AG04450 (cell line): ENCODE data around the gene ARSB. TPM values are rescaled to one million over a fixed set of nuclear protein-coding genes. Genes with fewer than 3 reads are reported as not detected.

ENCODE experiments used
- CTCF ChIA-PET: fragments of 300-600, 350-600 bp; formaldehyde crosslinking; extraction: SDS; loops from one replicate; lab custom pipeline; 2022; ENCODE audit warnings: antibody characterized with exemption, inconsistent platforms; lab: Charles Lee
- POLR2A ChIA-PET: fragments of 350-600 bp; formaldehyde crosslinking; extraction: SDS; loops from one replicate; lab custom pipeline; 2021; ENCODE audit warnings: antibody characterized with exemption, inconsistent platforms; lab: Yijun Ruan, JAX
- DNase-seq: peaks from one replicate; pipeline ENCODE4 v3.0.0-alpha.2; 2011; ENCODE audit warnings: low read depth, low spot score
- H3K27ac ChIP-seq: one replicate; pipeline ENCODE4 v1.5.1; 2012; ENCODE audit warnings: low read depth, low read length, control low read depth
- H3K27me3 ChIP-seq: one replicate; pipeline ENCODE4 v1.6.0; 2012; ENCODE audit warnings: low read length; ENCODE audit not compliant: control insufficient read depth, insufficient read depth
- H3K4me3 ChIP-seq: 2 replicates; pipeline ENCODE4 v1.5.1; 2011; ENCODE audit warnings: mild to moderate bottlenecking, low read depth, low read length, control low read depth
- H3K9me3 ChIP-seq: 2 replicates; pipeline ENCODE4 v1.5.1; 2012; ENCODE audit warnings: low read length; ENCODE audit not compliant: control insufficient read depth, insufficient read depth
- polyA plus RNA-seq: library from polyadenylated mRNA; depleted of rRNA; stranded (reverse); fragments of >200 nt; gene quantifications from 2 replicates; pipeline ENCODE4 v1.2.3, GENCODE V29; 2011
- TF ChIP-seq, protein P1 (sequence below): IDR thresholded peaks from 2 replicates; pipeline ENCODE4 v1.5.1; 2011; ENCODE audit warnings: low read depth, low read length, control low read depth, inconsistent platforms

The ARSB gene
- polyA plus RNA-seq, 1 experiment, result 21.0 TPM

DNA sequence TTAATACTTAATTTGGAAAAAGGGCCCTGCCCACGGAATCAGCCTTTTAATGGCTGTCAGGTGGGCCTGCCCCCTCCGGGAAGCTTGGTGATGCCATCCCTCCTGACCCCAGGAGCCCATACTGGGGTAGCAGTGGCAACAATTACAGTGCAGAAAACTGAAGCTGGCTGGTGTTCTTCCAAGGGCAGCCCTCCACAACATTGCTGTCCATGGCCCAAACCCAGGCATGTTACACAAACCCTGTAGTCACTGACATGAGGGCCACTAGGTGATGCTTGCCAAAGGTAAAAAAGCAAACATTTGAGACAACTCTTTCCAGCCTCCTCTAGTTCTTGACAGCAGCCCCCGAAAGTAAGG, 186.5 kb downstream of the ARSB start:
- TF ChIP-seq, protein P1, sequence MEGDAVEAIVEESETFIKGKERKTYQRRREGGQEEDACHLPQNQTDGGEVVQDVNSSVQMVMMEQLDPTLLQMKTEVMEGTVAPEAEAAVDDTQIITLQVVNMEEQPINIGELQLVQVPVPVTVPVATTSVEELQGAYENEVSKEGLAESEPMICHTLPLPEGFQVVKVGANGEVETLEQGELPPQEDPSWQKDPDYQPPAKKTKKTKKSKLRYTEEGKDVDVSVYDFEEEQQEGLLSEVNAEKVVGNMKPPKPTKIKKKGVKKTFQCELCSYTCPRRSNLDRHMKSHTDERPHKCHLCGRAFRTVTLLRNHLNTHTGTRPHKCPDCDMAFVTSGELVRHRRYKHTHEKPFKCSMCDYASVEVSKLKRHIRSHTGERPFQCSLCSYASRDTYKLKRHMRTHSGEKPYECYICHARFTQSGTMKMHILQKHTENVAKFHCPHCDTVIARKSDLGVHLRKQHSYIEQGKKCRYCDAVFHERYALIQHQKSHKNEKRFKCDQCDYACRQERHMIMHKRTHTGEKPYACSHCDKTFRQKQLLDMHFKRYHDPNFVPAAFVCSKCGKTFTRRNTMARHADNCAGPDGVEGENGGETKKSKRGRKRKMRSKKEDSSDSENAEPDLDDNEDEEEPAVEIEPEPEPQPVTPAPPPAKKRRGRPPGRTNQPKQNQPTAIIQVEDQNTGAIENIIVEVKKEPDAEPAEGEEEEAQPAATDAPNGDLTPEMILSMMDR, result no peak
- no peaks in the 10 kb centered on the region for H3K27me3 ChIP-seq
- POLR2A ChIA-PET, result interaction anchor here (0.7 kb wide), 1 partner anchor 331 kb away, joined by 4 read pairs; no protein-coding TSS in a partner anchor
- no peak overlapping the region for H3K27ac ChIP-seq
- CTCF ChIA-PET, result interaction anchor here (0.9 to 1.8 kb wide), 4 partner anchors 20 to 332 kb away, joined by 3 to 7 read pairs (median 4); no protein-coding TSS in a partner anchor
- no peaks in the 10 kb centered on the region for H3K9me3 ChIP-seq
- no peak overlapping the region for H3K4me3 ChIP-seq
- no peak for DNase-seq

DNA sequence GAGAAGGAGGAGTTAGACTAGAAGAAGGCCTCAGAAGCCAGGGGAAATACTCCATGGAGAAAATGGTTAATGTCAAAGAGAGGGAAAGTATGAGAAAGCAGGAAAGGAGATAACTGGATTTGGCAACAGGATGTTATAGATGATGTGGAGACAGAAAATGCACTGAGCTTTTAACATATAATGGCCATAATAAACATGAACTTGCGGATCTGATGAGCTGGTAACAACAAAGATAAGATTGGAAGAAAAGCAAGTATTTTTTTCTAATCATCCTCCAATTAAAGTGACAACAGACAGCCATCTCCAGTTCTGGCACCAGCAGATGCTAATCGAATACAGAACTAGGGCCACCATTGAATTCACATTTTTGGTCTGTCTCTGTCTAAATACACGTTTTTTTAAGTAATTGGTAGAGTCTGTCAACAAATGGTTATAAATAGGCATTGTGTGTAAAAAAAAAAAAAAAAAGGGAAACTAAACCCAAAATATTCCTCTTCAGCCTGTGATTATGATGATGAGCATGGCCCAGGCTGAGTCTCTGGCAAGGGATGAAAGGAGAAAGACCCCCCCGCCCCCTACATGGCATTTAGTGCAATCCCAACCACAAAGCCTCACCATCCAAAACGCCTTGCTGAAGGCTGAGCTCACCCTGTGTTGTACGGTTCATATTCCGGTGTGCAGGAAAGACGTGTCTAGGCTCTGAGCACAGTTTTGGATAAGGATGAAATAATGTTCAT, 187.0 kb downstream of the ARSB start:
- DNase-seq, result no peak
- Histone ChIP-seq H3K9me3 (no peaks in the 10 kb centered on the region), H3K27me3 (no peaks in the 10 kb centered on the region), H3K27ac (no peak overlapping the region), H3K4me3 (no peak overlapping the region)
- TF ChIP-seq, protein P1, result no peak
- CTCF ChIA-PET, result interaction anchor here (0.9 to 1.8 kb wide), 4 partner anchors 20 to 331 kb away, joined by 3 to 7 read pairs (median 4); no protein-coding TSS in a partner anchor
- POLR2A ChIA-PET, result interaction anchor here (0.7 kb wide), 1 partner anchor 330 kb away, joined by 4 read pairs; no protein-coding TSS in a partner anchor

DNA sequence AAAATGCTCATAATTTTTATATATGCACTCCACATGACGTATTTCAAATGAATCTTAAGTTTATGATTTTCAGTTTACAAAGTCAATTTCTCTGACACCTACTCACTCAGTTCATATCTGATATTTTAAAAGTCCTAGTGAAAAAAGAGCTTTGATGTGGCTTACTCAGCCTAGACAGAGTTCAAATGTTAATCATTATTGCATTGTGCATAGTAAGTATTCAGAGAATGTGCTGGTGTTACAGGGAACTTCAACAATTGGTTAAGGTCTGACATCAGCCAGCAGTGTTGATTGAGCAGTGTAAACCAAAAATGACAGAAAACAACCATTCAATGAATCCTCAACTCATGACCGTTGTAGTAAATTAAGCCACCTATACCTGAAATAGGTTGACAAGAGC, 189.4 kb downstream of the ARSB start:
- DNase-seq, result no peak
- CTCF ChIA-PET, result interaction anchor here (1.0 kb wide), 1 partner anchor 328 kb away, joined by 4 read pairs; no protein-coding TSS in a partner anchor
- H3K27ac ChIP-seq, result no peak overlapping the region
- no peaks in the 10 kb centered on the region for H3K27me3 ChIP-seq
- H3K4me3 ChIP-seq, result no peak overlapping the region
- H3K9me3 ChIP-seq, result no peaks in the 10 kb centered on the region
- POLR2A ChIA-PET, result interaction anchor here (0.7 kb wide), 1 partner anchor 10 kb away, joined by 3 read pairs; no protein-coding TSS in a partner anchor
- TF ChIP-seq, protein P1, result no peak

DNA sequence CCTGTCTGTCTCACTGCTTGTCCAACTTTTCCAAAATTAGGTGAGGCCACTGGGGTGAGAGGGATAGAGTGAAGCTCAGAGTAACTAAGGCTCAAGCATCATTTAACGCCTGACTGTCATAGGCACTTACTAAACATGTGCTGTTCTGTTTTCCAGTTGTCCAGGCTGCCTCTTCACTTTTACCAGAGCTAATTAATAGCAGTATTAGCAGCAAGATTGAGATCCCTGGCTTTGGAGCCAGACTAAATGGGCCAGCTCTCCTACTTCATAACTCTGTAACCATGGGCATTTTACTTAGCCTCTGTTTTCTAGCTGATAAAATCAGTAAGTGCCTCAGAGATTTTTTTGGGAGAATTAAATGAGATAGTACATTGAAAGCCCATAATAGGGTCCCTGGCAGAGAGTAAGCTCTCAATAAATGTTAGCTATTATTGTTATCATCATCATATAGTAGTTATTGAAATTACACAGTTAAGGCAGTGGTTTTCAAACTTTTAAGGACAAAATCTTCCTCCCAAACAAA, 190.4 kb downstream of the ARSB start:
- Histone ChIP-seq H3K27me3 (no peaks in the 10 kb centered on the region), H3K27ac (no peak overlapping the region), H3K9me3 (no peaks in the 10 kb centered on the region), H3K4me3 (no peak overlapping the region)
- TF ChIP-seq, protein P1, result no peak
- DNase-seq, result no peak
- ChIA-PET CTCF (no interaction called here), POLR2A (no interaction called here)
